Skeletal muscle satellite cell (primary cell): ENCODE measurements around the gene APP. TPM values are rescaled to one million over a fixed set of nuclear protein-coding genes. Genes with fewer than 3 reads are reported as not detected.

Experiments
- H3K27me3 ChIP-seq: 2 replicates; pipeline ENCODE4 v1.7.0; 2013; ENCODE audit warnings: low read length; ENCODE audit not compliant: control insufficient read depth, insufficient read depth
- H3K36me3 ChIP-seq: 2 replicates; pipeline ENCODE4 v1.7.0; 2013; ENCODE audit warnings: mild to moderate bottlenecking, control low read depth, low read length; ENCODE audit not compliant: insufficient read depth
- H3K4me1 ChIP-seq: 2 replicates; pipeline ENCODE4 v1.7.0; 2013; ENCODE audit warnings: low read length; ENCODE audit not compliant: control insufficient read depth, insufficient read depth
- H3K4me2 ChIP-seq: 2 replicates; pipeline ENCODE4 v1.7.0; 2013; ENCODE audit warnings: mild to moderate bottlenecking, low read length
- H3K4me3 ChIP-seq: 2 replicates; pipeline ENCODE4 v1.7.0; 2013; ENCODE audit warnings: low read length
- H3K9ac ChIP-seq: 2 replicates; pipeline ENCODE4 v1.7.0; 2013; ENCODE audit warnings: mild to moderate bottlenecking, low read depth, low read length, moderate library complexity
- H3K9me3 ChIP-seq: replicated peaks from 2 replicates; pipeline ENCODE4 v1.7.0; 2013; ENCODE audit warnings: mild to moderate bottlenecking, control low read depth, low read length
- total RNA-seq: library from RNA; depleted of rRNA; stranded (reverse); fragments of >200 nt; gene quantifications from 2 replicates; pipeline ENCODE4 v1.2.3, GENCODE V29; 2012; rRNA removed

APP gene
- total RNA-seq = 261 and 279 TPM in 2 replicates

GRCh38 chr21:26170471-26171257, at the start of gene APP:
Gene APP, minus strand, starts transcription at chr21:26170770. Its CDS starts 150 bp downstream, at chr21:26170620.
- H3K4me3 ChIP-seq = peak within 1 kb of the TSS; percentile 97
- no peaks in the 10 kb centered on the region for H3K9me3 ChIP-seq
- no peaks in the 10 kb centered on the region for H3K36me3 ChIP-seq
- peak within 1 kb of the TSS; percentile 90 for H3K9ac ChIP-seq
- H3K4me2 ChIP-seq = peak within 1 kb of the TSS; percentile 92
- H3K4me1 ChIP-seq = peaks cover 33% of the 10 kb centered on the region
- H3K27me3 ChIP-seq = no peaks in the 10 kb centered on the region

GRCh38 chr21:26212220-26212619, 41.6 kb upstream of the APP start:
- no peaks in the 10 kb centered on the region for H3K27me3 ChIP-seq
- no peak overlapping the region for H3K4me2 ChIP-seq
- H3K9me3 ChIP-seq = no peaks in the 10 kb centered on the region
- H3K36me3 ChIP-seq = no peaks in the 10 kb centered on the region
- H3K4me1 ChIP-seq = no peaks in the 10 kb centered on the region
- H3K4me3 ChIP-seq = no peak overlapping the region
- H3K9ac ChIP-seq = no peak overlapping the region

DNA sequence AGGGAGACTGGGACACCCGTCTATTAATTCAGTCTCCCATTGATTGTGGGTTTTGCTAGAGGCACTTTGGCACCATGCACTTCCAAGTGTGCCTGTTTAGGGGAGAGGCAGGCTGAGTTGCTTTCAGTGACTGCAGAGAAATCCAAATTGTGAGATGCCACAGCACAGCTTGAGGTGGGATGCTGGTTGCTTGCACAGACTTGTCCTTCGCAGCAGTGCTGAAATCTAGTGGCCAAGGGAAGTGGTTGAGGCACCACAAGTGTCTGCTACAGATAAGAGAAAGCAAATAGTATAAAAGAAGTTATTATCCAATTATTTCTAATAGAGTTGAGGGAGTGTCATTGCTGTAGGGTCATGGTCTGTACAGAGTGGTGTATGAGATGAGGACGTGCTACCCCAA, 40.0 kb upstream of the APP start:
- no peaks in the 10 kb centered on the region for H3K36me3 ChIP-seq
- H3K4me2 ChIP-seq = no peak overlapping the region
- no peaks in the 10 kb centered on the region for H3K4me1 ChIP-seq
- H3K4me3 ChIP-seq = no peak overlapping the region
- H3K9me3 ChIP-seq = no peaks in the 10 kb centered on the region
- H3K9ac ChIP-seq = no peak overlapping the region
- H3K27me3 ChIP-seq = peaks cover 3% of the 10 kb centered on the region

DNA sequence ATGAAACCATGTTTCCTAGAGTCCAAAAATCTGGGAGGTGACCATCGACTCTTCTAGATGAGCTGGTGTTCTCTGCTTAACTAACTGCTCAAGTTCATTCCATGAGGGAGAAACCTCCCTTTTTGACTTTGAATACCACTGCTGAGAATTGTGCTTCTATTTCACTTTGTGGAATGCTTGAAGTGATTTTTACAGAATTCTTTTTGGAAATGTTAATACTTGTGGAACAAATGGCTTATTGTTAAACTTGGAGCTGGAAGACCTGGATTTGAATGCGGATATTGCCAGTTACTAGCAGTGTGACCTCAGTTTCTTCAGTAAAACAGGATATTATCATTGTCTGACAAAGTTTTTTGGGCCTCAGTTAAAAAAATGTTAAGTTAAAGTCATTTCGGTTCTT, 36.5 kb upstream of the APP start:
- Histone ChIP-seq H3K4me2 (no peak overlapping the region), H3K36me3 (no peaks in the 10 kb centered on the region), H3K9ac (no peak overlapping the region), H3K4me3 (no peak overlapping the region), H3K27me3 (peaks cover 3% of the 10 kb centered on the region), H3K9me3 (no peaks in the 10 kb centered on the region), H3K4me1 (no peaks in the 10 kb centered on the region)

- Histone ChIP-seq H3K9me3 (no peaks in the 10 kb centered on the region), H3K27me3 (no peaks in the 10 kb centered on the region), H3K4me3 (no peak overlapping the region), H3K4me2 (peak overlapping the region; percentile 46), H3K36me3 (no peaks in the 10 kb centered on the region), H3K9ac (peak overlapping the region; percentile 18), H3K4me1 (peaks cover 13% of the 10 kb centered on the region)
These were observed 28.9 kb upstream of the APP start for GRCh38 chr21:26199456-26199855.

DNA sequence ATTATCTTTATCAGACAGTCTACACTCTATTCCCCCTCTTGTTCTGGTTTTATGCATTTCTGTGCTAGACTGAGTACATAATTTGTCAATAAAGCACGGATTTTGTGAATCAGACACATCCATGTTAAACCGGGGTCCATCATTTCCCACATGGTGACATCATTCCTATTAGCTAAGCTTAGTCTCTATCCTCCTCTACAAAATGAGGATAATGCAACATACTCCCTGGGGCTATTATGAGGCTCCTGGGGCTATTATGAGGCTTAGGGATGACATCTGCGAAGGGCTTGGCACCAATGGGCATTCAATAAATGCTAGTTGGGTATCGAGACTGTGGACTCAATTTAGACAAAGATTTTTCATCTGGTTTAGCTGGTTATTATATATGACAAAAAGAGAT, 25.1 kb upstream of the APP start:
- Histone ChIP-seq H3K4me2 (no peak overlapping the region), H3K4me3 (no peak overlapping the region), H3K27me3 (no peaks in the 10 kb centered on the region)

GRCh38 chr21:26194811-26195251, 24.3 kb upstream of the APP start:
- peaks cover 14% of the 10 kb centered on the region for H3K4me1 ChIP-seq
- no peaks in the 10 kb centered on the region for H3K9me3 ChIP-seq
- H3K9ac ChIP-seq = no peak overlapping the region
- H3K27me3 ChIP-seq = peaks cover 2% of the 10 kb centered on the region
- no peaks in the 10 kb centered on the region for H3K36me3 ChIP-seq
- H3K4me2 ChIP-seq = peak overlapping the region; percentile 53
- peak overlapping the region; percentile 15 for H3K4me3 ChIP-seq

More for the DNA sequence above, 25.1 kb upstream of the APP start:
- no peaks in the 10 kb centered on the region for H3K36me3 ChIP-seq
- no peaks in the 10 kb centered on the region for H3K9me3 ChIP-seq
- no peak overlapping the region for H3K9ac ChIP-seq
- peaks cover 14% of the 10 kb centered on the region for H3K4me1 ChIP-seq

- H3K4me3 ChIP-seq = peak overlapping the region; percentile 15
- H3K9me3 ChIP-seq = no peaks in the 10 kb centered on the region
- no peak overlapping the region for H3K9ac ChIP-seq
- peaks cover 5% of the 10 kb centered on the region for H3K27me3 ChIP-seq
- H3K4me2 ChIP-seq = peak overlapping the region; percentile 53
- H3K36me3 ChIP-seq = no peaks in the 10 kb centered on the region
- peaks cover 12% of the 10 kb centered on the region for H3K4me1 ChIP-seq
These were observed 23.8 kb upstream of the APP start for GRCh38 chr21:26194326-26194725.

GRCh38 chr21:26191609-26192008, 21.0 kb upstream of the APP start:
- Histone ChIP-seq H3K9ac (no peak overlapping the region), H3K4me1 (peaks cover 8% of the 10 kb centered on the region), H3K36me3 (no peaks in the 10 kb centered on the region), H3K4me3 (no peak overlapping the region), H3K4me2 (no peak overlapping the region), H3K27me3 (peaks cover 5% of the 10 kb centered on the region), H3K9me3 (no peaks in the 10 kb centered on the region)

GRCh38 chr21:26188422-26188821, 17.9 kb upstream of the APP start:
- H3K4me3 ChIP-seq = no peak overlapping the region
- no peak overlapping the region for H3K9ac ChIP-seq
- no peaks in the 10 kb centered on the region for H3K4me1 ChIP-seq
- H3K27me3 ChIP-seq = peaks cover 5% of the 10 kb centered on the region
- H3K9me3 ChIP-seq = no peaks in the 10 kb centered on the region
- no peaks in the 10 kb centered on the region for H3K36me3 ChIP-seq
- no peak overlapping the region for H3K4me2 ChIP-seq

- Histone ChIP-seq H3K9ac (no peak overlapping the region), H3K27me3 (peaks cover 5% of the 10 kb centered on the region), H3K36me3 (no peaks in the 10 kb centered on the region), H3K4me1 (no peaks in the 10 kb centered on the region), H3K4me2 (no peak overlapping the region), H3K9me3 (no peaks in the 10 kb centered on the region), H3K4me3 (no peak overlapping the region)
These were observed 14.9 kb upstream of the APP start for GRCh38 chr21:26185446-26185845.

DNA sequence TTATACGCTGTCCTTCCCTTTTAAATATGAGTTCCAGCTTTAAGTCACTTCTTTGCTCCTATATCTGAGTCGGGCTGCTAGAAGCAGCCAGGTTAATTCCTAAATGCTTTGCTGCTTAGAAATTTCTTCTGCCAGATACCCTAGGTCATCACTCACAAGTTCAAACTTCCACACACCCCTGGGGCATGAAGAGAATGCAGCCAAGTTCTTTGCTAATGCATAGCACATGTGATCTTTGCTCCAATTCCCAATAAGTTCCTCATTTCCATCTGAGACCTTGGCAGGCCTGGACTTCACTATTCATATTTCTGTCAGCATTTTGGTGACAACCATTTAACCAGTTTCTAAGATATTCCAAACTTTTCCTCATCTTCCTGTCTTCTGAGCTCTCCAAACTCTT, 14.5 kb upstream of the APP start:
- H3K36me3 ChIP-seq = no peaks in the 10 kb centered on the region
- no peak overlapping the region for H3K4me2 ChIP-seq
- no peaks in the 10 kb centered on the region for H3K4me1 ChIP-seq
- no peak overlapping the region for H3K9ac ChIP-seq
- H3K4me3 ChIP-seq = no peak overlapping the region
- no peaks in the 10 kb centered on the region for H3K9me3 ChIP-seq
- peaks cover 5% of the 10 kb centered on the region for H3K27me3 ChIP-seq
